UCSD-AML1 (cell line): ENCODE measurements around the gene DGKB.
A peak's percentile ranks its signal among the peaks of the same experiment; 100 is the strongest.

Experiments
- DNase-seq: peaks from one replicate; lab custom pipeline; 2025; ENCODE audit not compliant: unreplicated experiment; lab: John Stamatoyannopoulos, UW

DGKB gene

GRCh38 chr7:14902589-14903067 lies at the start of gene DGKB:
Gene DGKB, minus strand, starts transcription at chr7:14902751.
- peak; percentile 0 for DNase-seq

GRCh38 chr7:14950013-14950412 lies 47.5 kb upstream of the DGKB start:
- DNase-seq = no peak

GRCh38 chr7:14938181-14938580 lies 35.6 kb upstream of the DGKB start:
- DNase-seq = no peak

GRCh38 chr7:14937581-14937980 lies 35.0 kb upstream of the DGKB start:
- DNase-seq = no peak

GRCh38 chr7:14936554-14936953 lies 34.0 kb upstream of the DGKB start:
- no peak for DNase-seq

- no peak for DNase-seq
Observed at GRCh38 chr7:14934839-14935238, 32.3 kb upstream of the DGKB start.

GRCh38 chr7:14931511-14932215 lies 29.1 kb upstream of the DGKB start:
- no peak for DNase-seq

- no peak for DNase-seq
Observed at GRCh38 chr7:14924398-14924797, 21.8 kb upstream of the DGKB start.

GRCh38 chr7:14911077-14911476 lies 8.5 kb upstream of the DGKB start:
- no peak for DNase-seq

GRCh38 chr7:14908697-14909096 lies 6.1 kb upstream of the DGKB start:
- DNase-seq = no peak

GRCh38 chr7:14905764-14906163 lies 3.2 kb upstream of the DGKB start:
- DNase-seq = no peak

- DNase-seq = no peak
Observed at GRCh38 chr7:14900051-14900450, 2.5 kb downstream of the DGKB start.

- DNase-seq = no peak
Observed at GRCh38 chr7:14899030-14899429, 3.5 kb downstream of the DGKB start.

GRCh38 chr7:14896461-14896860 lies 6.1 kb downstream of the DGKB start:
- DNase-seq = no peak

- no peak for DNase-seq
Observed at GRCh38 chr7:14894826-14895225, 7.7 kb downstream of the DGKB start.

GRCh38 chr7:14892961-14893360 lies 9.6 kb downstream of the DGKB start:
- DNase-seq = no peak

GRCh38 chr7:14891289-14891688 lies 11.3 kb downstream of the DGKB start:
- DNase-seq = no peak

- DNase-seq = no peak
Observed at GRCh38 chr7:14888962-14889361, 13.6 kb downstream of the DGKB start.

GRCh38 chr7:14886533-14886932 lies 16.0 kb downstream of the DGKB start:
- DNase-seq = no peak

- no peak for DNase-seq
Observed at GRCh38 chr7:14875941-14876587, 26.5 kb downstream of the DGKB start.

GRCh38 chr7:14871880-14872279 lies 30.7 kb downstream of the DGKB start:
- no peak for DNase-seq

- DNase-seq = no peak
Observed at GRCh38 chr7:14870394-14870793, 32.2 kb downstream of the DGKB start.

GRCh38 chr7:14868937-14869336 lies 33.6 kb downstream of the DGKB start:
- no peak for DNase-seq
